Activated CD4-positive, alpha-beta T cell treated with anti-CD3 and anti-CD28 coated beads, Interleukin-2, amount 10 ng/mL, durations not matched to agents 7 days and 5 days (primary cell): ENCODE data around the gene TMEM11. TPM values are rescaled to one million over a fixed set of nuclear protein-coding genes. Genes with fewer than 3 reads are reported as not detected.

Experiments used
- CTCF ChIA-PET: fragments of 350-600 bp; sonication (Branson Sonifier 250); formaldehyde crosslinking; loops from one replicate; lab custom pipeline; 2021; ENCODE audit warnings: antibody characterized with exemption; lab: Charles Lee
- POLR2A ChIA-PET: fragments of 350-600 bp; sonication (Branson Sonifier 250); formaldehyde crosslinking; loops from one replicate; lab custom pipeline; 2021; ENCODE audit warnings: antibody characterized with exemption; lab: Charles Lee
- DNase-seq: peaks from one replicate; pipeline ENCODE4 v3.0.0-alpha.2; 2020
- H3K27ac Mint-ChIP-seq: one replicate; pipeline ENCODE4 v1.8.0; 2021; ENCODE audit warnings: mild to moderate bottlenecking, moderate library complexity, mixed read lengths
- H3K27me3 Mint-ChIP-seq: one replicate; pipeline ENCODE4 v1.8.0; 2021; ENCODE audit warnings: mixed read lengths
- H3K36me3 Mint-ChIP-seq: one replicate; pipeline ENCODE4 v1.8.0; 2021; ENCODE audit warnings: low read depth, mixed read lengths
- H3K4me1 Mint-ChIP-seq: one replicate; pipeline ENCODE4 v1.8.0; 2021; ENCODE audit warnings: mixed read lengths
- H3K4me3 Mint-ChIP-seq: one replicate; pipeline ENCODE4 v1.8.0; 2021; ENCODE audit warnings: mild to moderate bottlenecking, moderate library complexity, mixed read lengths
- H3K9me3 Mint-ChIP-seq: one replicate; pipeline ENCODE4 v1.8.0; 2021; ENCODE audit warnings: mixed read lengths
- total RNA-seq, 2 experiments: library from RNA; stranded (reverse); gene quantifications; one replicate each; pipeline ENCODE4 v1.2.3, GENCODE V29; 2021

TMEM11 gene
- 10 to 100 TPM; 24.7 to 28.1 TPM for total RNA-seq

GRCh38 chr17:21214015-21214776, at the start of gene TMEM11:
TSS of gene TMEM11 (minus strand) at chr17:21214161. CDS start at chr17:21214152, 9 bp downstream.
- ChIA-PET POLR2A (no interaction called here), CTCF (interaction anchor here (0.9 to 1.6 kb wide), 3 partner anchors 24 to 95 kb away, joined by 3 to 4 read pairs (median 3); no protein-coding TSS in a partner anchor)
- peak within 1 kb of the TSS; percentile 93 for H3K27ac Mint-ChIP-seq
- H3K9me3 Mint-ChIP-seq = no peaks in the 10 kb centered on the region
- H3K4me1 Mint-ChIP-seq = peaks cover 66% of the 10 kb centered on the region
- H3K4me3 Mint-ChIP-seq = peak within 1 kb of the TSS; percentile 97
- peak; percentile 95 for DNase-seq
- peaks cover 30% of the 10 kb centered on the region for H3K36me3 Mint-ChIP-seq
- H3K27me3 Mint-ChIP-seq = no peaks in the 10 kb centered on the region

GRCh38 chr17:21263376-21263775, 49.4 kb upstream of the TMEM11 start:
- H3K27ac Mint-ChIP-seq = no peak overlapping the region
- no peak overlapping the region for H3K4me3 Mint-ChIP-seq
- peaks cover 18% of the 10 kb centered on the region for H3K4me1 Mint-ChIP-seq
- H3K9me3 Mint-ChIP-seq = no peaks in the 10 kb centered on the region
- no peaks in the 10 kb centered on the region for H3K36me3 Mint-ChIP-seq
- no peak for DNase-seq
- POLR2A ChIA-PET = no interaction called here
- no peaks in the 10 kb centered on the region for H3K27me3 Mint-ChIP-seq
- CTCF ChIA-PET = interaction anchor here (0.8 kb wide), 1 partner anchor 10 kb away, joined by 3 read pairs; the partner anchor contains the start of gene NATD1

DNA sequence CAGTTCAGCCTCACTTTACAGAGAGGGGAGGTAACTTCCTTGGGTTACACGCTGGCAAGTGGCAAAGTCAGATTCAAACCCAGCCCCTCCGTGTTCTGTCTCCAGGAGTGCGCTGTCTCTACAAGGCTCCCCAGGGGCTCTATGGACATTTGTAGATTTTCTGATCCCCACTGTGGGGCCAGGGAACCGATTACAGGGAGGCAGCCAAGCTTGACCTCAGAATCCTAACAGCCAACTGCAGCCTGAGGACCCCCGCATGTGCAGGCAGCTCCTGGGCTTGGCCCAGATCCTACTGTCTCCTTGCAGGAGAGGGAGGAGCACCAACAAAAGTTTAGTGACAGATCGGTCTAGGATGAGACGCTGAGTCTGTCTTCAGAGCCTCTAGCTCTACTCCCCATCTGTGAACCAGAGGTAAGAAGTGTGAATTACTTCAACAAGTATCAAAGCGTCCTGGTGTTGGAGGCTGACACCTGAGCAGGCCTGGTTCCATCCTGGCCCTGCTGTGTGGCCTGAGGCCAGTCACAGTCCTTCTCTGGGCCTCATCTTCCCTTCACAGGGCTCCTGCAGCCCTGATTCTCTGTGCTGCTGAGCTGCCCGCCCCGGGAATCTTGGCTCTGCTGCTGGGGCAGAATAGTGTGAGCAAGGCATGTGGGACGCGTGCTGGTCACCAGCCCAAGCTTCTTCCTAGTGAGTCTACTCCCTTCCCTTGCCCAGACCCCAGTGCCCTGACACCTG, 48.5 kb upstream of the TMEM11 start:
- Mint-ChIP-seq H3K4me1 (peaks cover 16% of the 10 kb centered on the region), H3K36me3 (no peaks in the 10 kb centered on the region), H3K27ac (no peak overlapping the region), H3K9me3 (no peaks in the 10 kb centered on the region), H3K4me3 (no peak overlapping the region), H3K27me3 (no peaks in the 10 kb centered on the region)
- ChIA-PET CTCF (no interaction called here), POLR2A (no interaction called here)
- DNase-seq = no peak

DNA sequence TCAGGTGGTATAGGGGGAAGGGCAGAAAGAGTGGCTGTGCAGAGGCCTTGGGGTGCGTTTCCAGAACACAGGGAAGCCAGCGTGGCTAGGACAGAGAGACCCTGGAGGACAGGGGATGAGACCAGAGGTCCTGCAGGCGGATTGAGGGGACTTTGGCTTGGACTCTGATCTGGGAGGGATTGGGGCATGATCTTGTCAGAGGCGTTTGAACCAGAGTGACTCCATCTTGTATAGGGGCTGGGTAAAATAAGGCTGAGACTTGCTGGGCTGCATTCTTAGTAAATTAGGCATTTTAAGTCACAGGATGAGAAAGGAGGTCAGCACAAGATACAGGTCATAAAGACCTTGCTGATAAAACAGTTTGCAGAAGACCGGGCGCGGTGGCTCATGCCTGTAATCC, 44.6 kb upstream of the TMEM11 start:
- CTCF ChIA-PET = no interaction called here

DNA sequence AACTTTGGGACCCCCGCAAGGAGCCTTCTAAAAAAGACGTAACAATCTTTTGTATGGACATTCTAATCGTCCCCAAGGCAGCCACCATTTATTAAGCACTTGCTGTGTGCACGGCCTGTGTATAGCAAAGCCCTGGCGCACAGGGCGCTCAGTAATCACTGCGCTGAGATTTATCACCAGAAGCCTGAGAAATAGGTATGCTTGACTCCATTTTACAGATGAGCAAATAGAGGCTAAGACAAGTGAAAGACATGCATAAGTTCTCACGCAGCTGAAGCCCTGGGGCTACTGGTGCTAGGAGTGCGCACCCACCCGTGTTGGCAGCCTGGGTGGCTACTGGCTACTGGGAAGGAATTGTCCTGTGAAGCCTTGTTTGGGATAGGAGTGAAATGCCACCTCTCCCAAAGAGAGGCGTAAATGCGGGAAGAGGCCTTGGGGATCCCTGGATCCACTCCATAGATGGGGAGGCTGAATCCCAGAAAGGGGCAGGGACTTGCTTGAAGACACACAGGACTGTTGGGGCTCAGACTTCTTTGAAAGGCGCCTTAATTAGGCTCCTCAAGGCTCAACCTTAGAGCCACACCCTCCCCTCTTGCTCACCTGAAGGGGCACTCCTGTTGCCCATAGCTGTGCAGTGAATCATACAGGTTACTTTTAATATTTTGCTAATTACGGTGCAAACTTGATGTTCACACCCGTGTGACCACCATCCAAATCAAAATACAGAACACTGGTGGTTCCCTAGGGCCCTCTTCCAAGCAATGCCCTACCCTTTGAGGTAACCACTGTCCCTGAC, 39.9 kb upstream of the TMEM11 start:
- Mint-ChIP-seq H3K36me3 (no peaks in the 10 kb centered on the region), H3K27me3 (peaks cover 5% of the 10 kb centered on the region), H3K4me3 (peak overlapping the region; percentile 80), H3K27ac (peak overlapping the region; percentile 86), H3K4me1 (peaks cover 24% of the 10 kb centered on the region), H3K9me3 (no peaks in the 10 kb centered on the region)
- ChIA-PET POLR2A (no interaction called here), CTCF (interaction anchor here (1.1 to 1.6 kb wide), 4 partner anchors 9 to 34 kb away, joined by 3 read pairs; no protein-coding TSS in a partner anchor)
- no peak for DNase-seq

More for the DNA sequence above, 44.6 kb upstream of the TMEM11 start:
- Mint-ChIP-seq H3K9me3 (no peaks in the 10 kb centered on the region), H3K4me1 (peaks cover 17% of the 10 kb centered on the region), H3K36me3 (no peaks in the 10 kb centered on the region), H3K27me3 (no peaks in the 10 kb centered on the region), H3K27ac (no peak overlapping the region), H3K4me3 (no peak overlapping the region)
- DNase-seq = no peak
- POLR2A ChIA-PET = no interaction called here

GRCh38 chr17:21252796-21253645, 39.1 kb upstream of the TMEM11 start, which contains the start of gene NATD1:
TSS of gene NATD1 (minus strand) at chr17:21253410. CDS start at chr17:21253264, 146 bp downstream.
- Mint-ChIP-seq H3K27ac (peak within 1 kb of the TSS; percentile 86), H3K4me1 (peaks cover 17% of the 10 kb centered on the region), H3K27me3 (peaks cover 5% of the 10 kb centered on the region), H3K4me3 (peak within 1 kb of the TSS; percentile 80), H3K36me3 (no peaks in the 10 kb centered on the region), H3K9me3 (no peaks in the 10 kb centered on the region)
- CTCF ChIA-PET = interaction anchor here (1.0 to 1.4 kb wide), 3 partner anchors 8 to 19 kb away, joined by 3 read pairs; no protein-coding TSS in a partner anchor
- POLR2A ChIA-PET = interaction anchor here (0.6 kb wide), 1 partner anchor 982 kb away, joined by 15 read pairs; no protein-coding TSS in a partner anchor
- DNase-seq = peak; percentile 82

DNA sequence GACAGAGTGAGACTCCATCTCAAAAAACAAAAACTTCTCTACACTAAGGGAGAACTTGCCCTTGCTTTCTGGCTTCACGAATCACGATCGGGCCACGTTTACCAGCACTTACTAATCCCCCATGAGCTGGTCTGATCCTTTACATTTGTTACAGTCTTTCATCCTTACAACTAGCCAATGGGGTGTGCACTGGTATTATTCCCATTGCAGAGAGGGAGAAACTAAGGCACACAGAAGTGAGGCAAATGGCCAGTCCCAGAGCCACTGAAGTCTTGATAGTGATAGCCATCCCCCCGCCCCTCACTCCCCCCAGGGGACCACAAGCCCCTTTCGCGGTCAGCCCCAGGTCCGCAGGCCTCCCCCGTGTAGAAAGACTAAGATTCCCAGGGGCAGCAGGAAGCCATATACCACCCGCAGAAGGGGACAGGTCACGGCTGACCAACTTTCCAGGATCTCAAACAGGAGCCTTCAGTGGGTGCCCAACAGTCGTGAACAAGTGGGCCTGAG, 38.4 kb upstream of the TMEM11 start:
- no peak for DNase-seq
- POLR2A ChIA-PET = interaction anchor here (0.6 kb wide), 1 partner anchor 982 kb away, joined by 15 read pairs; no protein-coding TSS in a partner anchor

GRCh38 chr17:21251337-21252010, 37.5 kb upstream of the TMEM11 start:
- DNase-seq = no peak
- POLR2A ChIA-PET = no interaction called here
- H3K36me3 Mint-ChIP-seq = no peaks in the 10 kb centered on the region
- H3K27me3 Mint-ChIP-seq = peaks cover 5% of the 10 kb centered on the region
- no peak overlapping the region for H3K27ac Mint-ChIP-seq
- H3K9me3 Mint-ChIP-seq = no peaks in the 10 kb centered on the region
- peaks cover 14% of the 10 kb centered on the region for H3K4me1 Mint-ChIP-seq
- H3K4me3 Mint-ChIP-seq = no peak overlapping the region
- CTCF ChIA-PET = interaction anchor here (0.5 to 1.5 kb wide), 3 partner anchors 57 to 110 kb away, joined by 3 to 4 read pairs (median 3); no protein-coding TSS in a partner anchor

More for the DNA sequence above, 38.4 kb upstream of the TMEM11 start:
- peak overlapping the region; percentile 57 for H3K27ac Mint-ChIP-seq
- H3K9me3 Mint-ChIP-seq = no peaks in the 10 kb centered on the region
- peak overlapping the region; percentile 72 for H3K4me3 Mint-ChIP-seq
- no peaks in the 10 kb centered on the region for H3K36me3 Mint-ChIP-seq
- CTCF ChIA-PET = interaction anchor here (1.0 kb wide), 1 partner anchor 18 kb away, joined by 3 read pairs; no protein-coding TSS in a partner anchor
- H3K27me3 Mint-ChIP-seq = peaks cover 5% of the 10 kb centered on the region
- H3K4me1 Mint-ChIP-seq = peaks cover 14% of the 10 kb centered on the region

DNA sequence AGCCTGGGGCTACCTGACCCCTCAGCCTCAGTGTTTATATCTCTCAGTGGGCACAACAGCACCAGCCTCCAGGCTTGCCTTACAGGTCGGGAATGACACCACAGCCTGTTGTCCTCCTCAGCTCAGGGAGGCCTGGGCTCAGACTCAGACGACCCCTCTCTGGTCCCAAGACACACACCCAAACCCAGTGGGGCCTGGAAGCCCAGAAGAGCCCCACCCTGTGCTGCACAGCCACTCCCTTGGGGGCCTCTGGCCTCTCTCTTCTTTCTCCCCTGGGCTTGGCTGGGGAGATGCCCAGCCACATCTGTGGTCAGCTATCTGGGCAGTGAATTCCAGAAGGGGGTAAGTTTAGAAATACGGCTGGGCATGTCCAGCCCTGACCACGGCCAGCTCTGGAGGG, 36.9 kb upstream of the TMEM11 start:
- no peaks in the 10 kb centered on the region for H3K9me3 Mint-ChIP-seq
- POLR2A ChIA-PET = no interaction called here
- CTCF ChIA-PET = interaction anchor here (0.5 to 1.5 kb wide), 3 partner anchors 56 to 109 kb away, joined by 3 to 4 read pairs (median 3); no protein-coding TSS in a partner anchor
- DNase-seq = no peak
- H3K27ac Mint-ChIP-seq = no peak overlapping the region
- peaks cover 14% of the 10 kb centered on the region for H3K4me1 Mint-ChIP-seq
- H3K27me3 Mint-ChIP-seq = peaks cover 5% of the 10 kb centered on the region
- H3K36me3 Mint-ChIP-seq = no peaks in the 10 kb centered on the region
- H3K4me3 Mint-ChIP-seq = no peak overlapping the region

DNA sequence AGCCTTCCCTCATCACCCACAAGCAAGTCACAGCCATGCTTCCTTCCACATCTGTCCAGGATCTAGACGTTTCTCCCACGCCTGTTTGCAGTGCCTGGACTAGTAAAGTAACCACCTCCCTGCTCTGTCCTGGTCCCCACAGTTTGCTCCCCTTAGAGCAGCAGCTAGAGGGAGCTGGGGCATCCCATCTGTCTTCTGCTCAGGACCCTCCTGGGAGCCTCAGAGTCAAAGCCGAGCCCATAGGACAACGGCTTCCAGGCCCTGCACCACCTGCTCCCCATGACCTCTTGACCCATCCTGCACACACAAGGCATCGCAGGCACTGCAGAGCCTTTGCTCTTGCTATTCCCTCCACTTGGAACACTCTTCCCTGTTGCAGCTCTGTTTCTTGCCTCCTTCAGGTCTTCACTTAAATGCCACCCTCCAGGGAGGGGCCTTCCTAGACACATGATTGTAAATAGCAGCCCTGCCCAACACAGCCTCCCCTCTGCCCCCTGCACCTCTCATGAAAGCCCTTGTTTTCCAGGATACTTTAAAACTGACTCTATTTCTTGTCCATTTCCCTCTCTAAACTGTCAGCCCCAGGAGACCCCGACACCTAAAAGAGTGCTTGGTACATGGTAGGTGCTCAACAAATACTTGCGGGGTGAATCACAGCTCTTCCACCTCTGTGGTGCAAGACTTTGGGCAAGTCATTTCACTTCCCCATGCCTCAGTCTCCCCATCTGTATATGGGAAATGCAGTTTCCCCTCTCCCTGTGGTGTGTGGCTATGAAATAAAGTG, 36.2 kb upstream of the TMEM11 start:
- POLR2A ChIA-PET = no interaction called here
- no peaks in the 10 kb centered on the region for H3K9me3 Mint-ChIP-seq
- H3K4me3 Mint-ChIP-seq = no peak overlapping the region
- H3K36me3 Mint-ChIP-seq = no peaks in the 10 kb centered on the region
- H3K27ac Mint-ChIP-seq = no peak overlapping the region
- CTCF ChIA-PET = interaction anchor here (0.5 to 1.5 kb wide), 5 partner anchors 10 to 131 kb away, joined by 3 to 4 read pairs (median 3); no protein-coding TSS in a partner anchor
- peaks cover 5% of the 10 kb centered on the region for H3K27me3 Mint-ChIP-seq
- no peak for DNase-seq
- H3K4me1 Mint-ChIP-seq = peaks cover 19% of the 10 kb centered on the region
